Fibroblast of lung (primary cell): ENCODE data around the gene ATXN1. TPM values are rescaled to one million over a fixed set of nuclear protein-coding genes. Genes with fewer than 3 reads are reported as not detected.

Experiments
- DNase-seq, 2 donors: peaks; one replicate each; pipeline versions ENCODE4 v3.0.0 to v3.0.0-alpha.2; 2010; ENCODE audit warnings: low read depth in 2 of 2
- H2AFZ ChIP-seq: 2 replicates; pipeline ENCODE4 v1.5.1; 2012; ENCODE audit warnings: low read length, control low read depth, inconsistent platforms
- H3K27ac ChIP-seq: 2 replicates; pipeline ENCODE4 v1.5.1; 2011; ENCODE audit warnings: low read length, control low read depth; ENCODE audit not compliant: insufficient read depth
- H3K27me3 ChIP-seq: 2 replicates; pipeline ENCODE4 v1.5.1; 2011; ENCODE audit warnings: mild to moderate bottlenecking, low read length; ENCODE audit not compliant: control insufficient read depth, insufficient read depth
- H3K36me3 ChIP-seq: 2 replicates; pipeline ENCODE4 v1.5.1; 2011; ENCODE audit warnings: low read length; ENCODE audit not compliant: control insufficient read depth, insufficient read depth
- H3K4me1 ChIP-seq: 2 replicates; pipeline ENCODE4 v1.5.1; 2011; ENCODE audit warnings: low read length; ENCODE audit not compliant: control insufficient read depth, insufficient read depth; ENCODE audit errors: extremely low read depth
- H3K4me2 ChIP-seq: 2 replicates; pipeline ENCODE4 v1.5.1; 2011; ENCODE audit warnings: low read length, control low read depth; ENCODE audit not compliant: insufficient read depth; ENCODE audit errors: extremely low read depth
- H3K4me3 ChIP-seq, 4 experiments: fragments of 200-600 bp in 1 of 4; sonication (generic) in 1 of 4; replicated peaks in 1 of 4; 2 replicates each; pipeline ENCODE4 v1.5.1; 2011 to 2016; ENCODE audit warnings: low read length in 4 of 4, low read depth in 3 of 4, mild to moderate bottlenecking in 3 of 4, control low read depth in 2 of 4, inconsistent platforms in 1 of 4, mixed read lengths in 1 of 4; ENCODE audit not compliant: insufficient read depth in 1 of 4; ENCODE audit errors: control extremely low read depth in 1 of 4
- H3K79me2 ChIP-seq: 2 replicates; pipeline ENCODE4 v1.5.1; 2012; ENCODE audit warnings: mild to moderate bottlenecking, low read length, inconsistent platforms; ENCODE audit not compliant: control insufficient read depth, insufficient read depth
- H3K9ac ChIP-seq: 2 replicates; pipeline ENCODE4 v1.5.1; 2011; ENCODE audit warnings: mild to moderate bottlenecking, low read length, control low read depth; ENCODE audit not compliant: insufficient read depth
- H3K9me3 ChIP-seq: 2 replicates; pipeline ENCODE4 v1.5.1; 2012; ENCODE audit warnings: low read depth, low read length; ENCODE audit not compliant: control insufficient read depth, insufficient read depth
- H4K20me1 ChIP-seq: 2 replicates; pipeline ENCODE4 v1.5.1; 2011; ENCODE audit warnings: low read length; ENCODE audit not compliant: control insufficient read depth, insufficient read depth; ENCODE audit errors: extremely low read depth
- CTCF ChIP-seq, 2 donors: IDR thresholded peaks in 1 of 2; conservative IDR thresholded peaks in 1 of 2; 1 replicate in 1 of 2; 2 replicates in 1 of 2; pipeline ENCODE4 v1.5.1; 2011 to 2012; ENCODE audit warnings: low read length in 2 of 2, control low read depth in 1 of 2, inconsistent platforms in 1 of 2, low read depth in 1 of 2, mild to moderate bottlenecking in 1 of 2
- EZH2 ChIP-seq: IDR thresholded peaks from 2 replicates; pipeline ENCODE4 v1.5.1; 2012; ENCODE audit warnings: low read length, control low read depth, mild to moderate bottlenecking; ENCODE audit errors: missing control alignments
- polyA plus RNA-seq, 2 donors: library from polyadenylated mRNA; depleted of rRNA in 1 of 2; stranded (reverse) in 1 of 2; unstranded in 1 of 2; fragments of >200 nt; gene quantifications; 2 replicates each; pipeline ENCODE4 v1.2.1, GENCODE V29; 2011 to 2012; ENCODE audit warnings: missing spikeins in 1 of 2
- total RNA-seq: library from RNA; depleted of rRNA; stranded (reverse); fragments of >200 nt; gene quantifications from 2 replicates; pipeline ENCODE4 v1.2.1, GENCODE V29; 2014

ATXN1 gene
- total and polyA plus RNA-seq, 2 donors (not counting 1 experiment from before 2014, with no cell fraction given), result 15.8 to 40.5 TPM

- Histone ChIP-seq H3K36me3 (no peaks in the 10 kb centered on the region), H4K20me1 (no peaks in the 10 kb centered on the region), H3K4me2 (no peak overlapping the region), H3K27ac (peak overlapping the region; percentile 84), H3K27me3 (no peaks in the 10 kb centered on the region), H3K9me3 (no peaks in the 10 kb centered on the region), H3K9ac (no peak overlapping the region), H3K4me3 (no peak overlapping the region), H2AFZ (no peak overlapping the region), H3K79me2 (no peaks in the 10 kb centered on the region), H3K4me1 (peaks cover 17% of the 10 kb centered on the region)
- TF ChIP-seq CTCF (conservative IDR thresholded peaks at IDR 0.05 in 1 of 2, IDR thresholded peaks at IDR 0.05 in 1 of 2; ENCODE audit: low read depth in 1 of 2, low read length in 2 of 2) (no peak), EZH2 (no peak)
- peak; percentile 79 to 86 for DNase-seq
Observed at GRCh38 chr6:16344756-16345155, 416.5 kb downstream of the ATXN1 start.

GRCh38 chr6:16343593-16343992, 417.7 kb downstream of the ATXN1 start:
- Histone ChIP-seq H2AFZ (no peak overlapping the region), H3K4me2 (no peak overlapping the region), H3K36me3 (no peaks in the 10 kb centered on the region), H3K27ac (no peak overlapping the region), H3K4me1 (peaks cover 19% of the 10 kb centered on the region), H3K9me3 (no peaks in the 10 kb centered on the region), H3K27me3 (no peaks in the 10 kb centered on the region), H3K79me2 (no peaks in the 10 kb centered on the region), H4K20me1 (no peaks in the 10 kb centered on the region), H3K9ac (no peak overlapping the region), H3K4me3 (no peak overlapping the region)
- DNase-seq, result peak in 1 of 2 donors; percentile 67
- TF ChIP-seq CTCF (conservative IDR thresholded peaks at IDR 0.05 in 1 of 2, IDR thresholded peaks at IDR 0.05 in 1 of 2; ENCODE audit: low read depth in 1 of 2, low read length in 2 of 2), result no peak
- no peak for TF ChIP-seq EZH2

- H3K9ac ChIP-seq, result no peak overlapping the region
- no peak overlapping the region for H2AFZ ChIP-seq
Observed at GRCh38 chr6:16339265-16339587, 422.0 kb downstream of the ATXN1 start.

More at GRCh38 chr6:16339265-16339587, 422.0 kb downstream of the ATXN1 start:
- no peak for TF ChIP-seq EZH2
- Histone ChIP-seq H3K4me3 (no peak overlapping the region), H3K27me3 (no peaks in the 10 kb centered on the region), H3K4me1 (peaks cover 43% of the 10 kb centered on the region), H4K20me1 (no peaks in the 10 kb centered on the region), H3K36me3 (no peaks in the 10 kb centered on the region), H3K9me3 (no peaks in the 10 kb centered on the region), H3K27ac (peak overlapping the region; percentile 79), H3K79me2 (no peaks in the 10 kb centered on the region), H3K4me2 (no peak overlapping the region)
- DNase-seq, result no peak
